ENCODE results near the gene TCHP.

The TCHP gene

GRCh38 chr12:109951751-109952150 is 51.7 kb downstream of the TCHP start:
- no peaks in the 10 kb centered on the region for H3K9me3 Mint-ChIP-seq
- DNase-seq (ENCODE audit: low spot score in 2 of 2) (no peak), ATAC-seq (no peak)
- peaks cover 32% of the 10 kb centered on the region for H3K4me1 Mint-ChIP-seq
- H3K27ac Mint-ChIP-seq, result peak overlapping the region; percentile 23
- H3K4me3 Mint-ChIP-seq, result no peak overlapping the region
- peaks cover 98% of the 10 kb centered on the region for H3K36me3 Mint-ChIP-seq

GRCh38 chr12:109952160-109952858 is 52.2 kb downstream of the TCHP start:
- Mint-ChIP-seq H3K4me3 (no peak overlapping the region), H3K36me3 (peaks cover 98% of the 10 kb centered on the region), H3K9me3 (no peaks in the 10 kb centered on the region), H3K27ac (peak overlapping the region; percentile 89), H3K4me1 (peaks cover 27% of the 10 kb centered on the region)
- ATAC-seq (peak; percentile 65), DNase-seq (ENCODE audit: low spot score in 2 of 2) (no peak)

DNA sequence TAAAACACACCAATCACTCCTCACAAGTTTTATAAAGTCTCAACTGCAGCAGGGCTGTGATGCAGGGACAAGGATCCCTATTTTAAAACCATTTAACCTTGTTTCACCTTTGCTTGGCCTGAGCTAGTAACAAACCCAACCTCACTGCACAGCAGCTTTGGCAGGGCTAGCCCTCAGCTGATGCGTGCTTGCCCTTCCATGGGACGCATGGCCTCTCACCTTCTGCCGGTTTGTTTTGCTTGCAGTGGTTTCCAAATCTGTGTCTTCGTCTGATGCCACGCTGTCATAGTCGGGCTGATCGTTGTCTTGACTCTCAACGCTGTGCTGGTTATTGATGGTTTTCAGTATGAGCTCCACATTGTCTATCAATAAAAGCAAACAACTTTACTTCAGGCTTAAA is 52.8 kb downstream of the TCHP start:
- no peak for DNase-seq (ENCODE audit: low spot score in 2 of 2)
- Mint-ChIP-seq H3K36me3 (peaks cover 98% of the 10 kb centered on the region), H3K27ac (peak overlapping the region; percentile 89), H3K9me3 (no peaks in the 10 kb centered on the region), H3K4me1 (peaks cover 22% of the 10 kb centered on the region), H3K4me3 (no peak overlapping the region)
- no peak for ATAC-seq

GRCh38 chr12:109953656-109954055 is 53.6 kb downstream of the TCHP start:
- H3K36me3 Mint-ChIP-seq, result peaks cover 98% of the 10 kb centered on the region
- peaks cover 15% of the 10 kb centered on the region for H3K4me1 Mint-ChIP-seq
- H3K27ac Mint-ChIP-seq, result peak overlapping the region; percentile 89
- no peak overlapping the region for H3K4me3 Mint-ChIP-seq
- H3K9me3 Mint-ChIP-seq, result no peaks in the 10 kb centered on the region
- ATAC-seq (no peak), DNase-seq (ENCODE audit: low spot score in 2 of 2) (no peak)

DNA sequence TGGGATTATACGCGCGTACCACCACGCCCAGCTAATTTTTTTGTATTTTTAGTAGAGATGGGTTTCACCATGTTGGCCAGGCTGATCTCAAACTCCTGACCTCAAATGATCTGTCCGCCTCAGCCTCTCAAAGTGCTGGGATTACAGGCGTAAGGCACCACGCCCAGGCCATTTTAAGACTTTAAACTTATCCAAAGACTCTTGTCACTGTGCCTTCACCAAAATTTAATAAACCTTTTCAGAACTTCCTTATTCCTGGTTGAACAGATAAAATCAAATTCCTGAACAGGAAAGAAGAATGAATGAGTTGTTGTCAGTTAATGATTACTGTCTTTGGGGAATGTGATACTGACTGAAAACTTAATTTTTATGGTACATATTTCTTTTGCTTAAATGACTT is 58.3 kb downstream of the TCHP start:
- ATAC-seq, result no peak
- Mint-ChIP-seq H3K36me3 (peaks cover 98% of the 10 kb centered on the region), H3K27ac (no peak overlapping the region)

DNA sequence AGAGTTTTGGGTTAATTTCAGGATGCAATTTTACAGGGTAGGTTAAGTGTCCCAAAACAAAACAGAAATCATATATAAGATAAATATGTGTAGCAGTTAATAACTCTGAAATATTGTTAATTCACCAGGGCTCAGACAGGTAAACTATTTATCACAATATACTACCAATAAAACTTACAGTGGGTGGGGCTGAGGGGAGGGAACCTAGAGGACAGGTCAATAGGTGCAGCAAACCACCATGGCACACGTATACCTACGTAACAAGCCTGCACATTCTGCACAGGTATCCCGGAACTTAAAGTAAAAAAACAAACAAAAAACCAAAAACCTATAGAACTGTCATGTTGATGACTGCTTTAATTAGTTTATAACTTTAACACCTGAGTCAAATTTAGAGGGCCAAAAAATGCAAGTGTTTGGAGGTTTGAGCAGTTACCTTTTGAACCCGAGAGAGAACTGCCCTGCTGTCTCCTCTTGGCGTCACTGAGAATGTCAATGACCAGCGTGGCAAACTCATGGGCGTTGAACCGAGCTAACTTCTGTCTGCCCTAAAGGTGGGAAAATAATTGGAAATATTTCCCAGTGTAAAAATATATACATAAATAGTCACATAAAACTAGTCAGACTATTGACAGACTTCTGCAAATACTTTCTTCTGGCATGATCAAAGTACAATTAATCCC is 59.5 kb downstream of the TCHP start:
- no peak for ATAC-seq
- Mint-ChIP-seq H3K9me3 (no peaks in the 10 kb centered on the region), H3K4me1 (peaks cover 6% of the 10 kb centered on the region), H3K4me3 (no peak overlapping the region), H3K36me3 (peaks cover 96% of the 10 kb centered on the region), H3K27ac (no peak overlapping the region)
- DNase-seq (ENCODE audit: low spot score in 2 of 2), result no peak

More for the DNA sequence above, 58.3 kb downstream of the TCHP start:
- Mint-ChIP-seq H3K9me3 (no peaks in the 10 kb centered on the region), H3K4me1 (peaks cover 5% of the 10 kb centered on the region), H3K4me3 (no peak overlapping the region)
- no peak for DNase-seq (ENCODE audit: low spot score in 2 of 2)

DNA sequence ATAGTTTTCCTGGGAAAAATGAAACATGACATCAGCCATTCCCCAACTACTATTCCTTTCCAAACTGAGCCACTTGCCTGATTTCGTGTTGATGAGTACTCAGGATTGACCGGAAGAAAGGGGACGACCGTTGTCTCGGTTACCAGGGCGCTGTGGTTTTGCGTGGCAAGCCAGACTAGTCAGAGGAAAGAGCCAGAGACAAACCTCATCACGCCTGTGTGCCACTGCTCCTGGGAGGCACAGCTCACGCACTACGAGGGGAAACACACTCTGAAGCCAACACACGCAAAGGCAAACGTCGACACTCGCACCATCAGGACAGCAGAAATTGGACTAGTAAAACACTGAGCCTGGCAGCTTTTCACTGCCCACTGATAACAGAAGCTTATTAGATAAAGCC is 61.1 kb downstream of the TCHP start:
- Mint-ChIP-seq H3K36me3 (peaks cover 98% of the 10 kb centered on the region), H3K4me1 (peaks cover 7% of the 10 kb centered on the region), H3K27ac (peak overlapping the region; percentile 48), H3K9me3 (no peaks in the 10 kb centered on the region), H3K4me3 (no peak overlapping the region)
- ATAC-seq (no peak), DNase-seq (ENCODE audit: low spot score in 2 of 2) (no peak)

- DNase-seq (ENCODE audit: low spot score in 2 of 2) (no peak), ATAC-seq (no peak)
- Mint-ChIP-seq H3K27ac (peak overlapping the region; percentile 48), H3K4me3 (no peak overlapping the region), H3K4me1 (peaks cover 11% of the 10 kb centered on the region), H3K36me3 (peaks cover 98% of the 10 kb centered on the region), H3K9me3 (no peaks in the 10 kb centered on the region)
Observed at GRCh38 chr12:109961612-109962011, 61.5 kb downstream of the TCHP start.

- no peak overlapping the region for H3K27ac Mint-ChIP-seq
- no peaks in the 10 kb centered on the region for H3K9me3 Mint-ChIP-seq
- H3K4me3 Mint-ChIP-seq, result no peak overlapping the region
- DNase-seq (ENCODE audit: low spot score in 2 of 2) (no peak), ATAC-seq (no peak)
- peaks cover 13% of the 10 kb centered on the region for H3K4me1 Mint-ChIP-seq
- peaks cover 98% of the 10 kb centered on the region for H3K36me3 Mint-ChIP-seq
Observed at GRCh38 chr12:109962398-109962797, 62.3 kb downstream of the TCHP start.

DNA sequence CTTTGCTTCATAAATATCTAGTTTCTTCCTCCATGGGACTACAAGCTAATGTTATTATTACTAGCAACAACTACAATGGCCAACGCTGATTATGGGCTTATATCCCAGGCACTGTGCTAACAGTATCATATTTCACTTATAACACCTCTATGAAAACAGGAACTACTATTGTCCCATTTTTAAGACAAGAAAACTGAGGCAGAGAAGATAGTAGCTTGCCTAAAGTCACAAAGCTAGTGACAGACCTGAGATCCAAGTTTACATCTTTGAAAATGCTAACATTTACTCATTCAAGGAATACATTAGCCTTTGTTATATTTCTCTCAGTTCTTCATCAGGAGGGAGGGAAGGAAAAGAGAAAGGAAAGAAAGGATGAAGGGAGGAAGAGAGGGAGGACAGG is 63.3 kb downstream of the TCHP start:
- Mint-ChIP-seq H3K36me3 (peaks cover 98% of the 10 kb centered on the region), H3K27ac (peak overlapping the region; percentile 77), H3K4me3 (no peak overlapping the region), H3K9me3 (no peaks in the 10 kb centered on the region), H3K4me1 (peaks cover 22% of the 10 kb centered on the region)
- no peak for DNase-seq (ENCODE audit: low spot score in 2 of 2)
- ATAC-seq, result no peak

- peaks cover 98% of the 10 kb centered on the region for H3K36me3 Mint-ChIP-seq
- peaks cover 23% of the 10 kb centered on the region for H3K4me1 Mint-ChIP-seq
- ATAC-seq (no peak), DNase-seq (ENCODE audit: low spot score in 2 of 2) (no peak)
- no peaks in the 10 kb centered on the region for H3K9me3 Mint-ChIP-seq
- H3K4me3 Mint-ChIP-seq, result no peak overlapping the region
- peak overlapping the region; percentile 77 for H3K27ac Mint-ChIP-seq
Observed at GRCh38 chr12:109963743-109964429, 63.8 kb downstream of the TCHP start.

DNA sequence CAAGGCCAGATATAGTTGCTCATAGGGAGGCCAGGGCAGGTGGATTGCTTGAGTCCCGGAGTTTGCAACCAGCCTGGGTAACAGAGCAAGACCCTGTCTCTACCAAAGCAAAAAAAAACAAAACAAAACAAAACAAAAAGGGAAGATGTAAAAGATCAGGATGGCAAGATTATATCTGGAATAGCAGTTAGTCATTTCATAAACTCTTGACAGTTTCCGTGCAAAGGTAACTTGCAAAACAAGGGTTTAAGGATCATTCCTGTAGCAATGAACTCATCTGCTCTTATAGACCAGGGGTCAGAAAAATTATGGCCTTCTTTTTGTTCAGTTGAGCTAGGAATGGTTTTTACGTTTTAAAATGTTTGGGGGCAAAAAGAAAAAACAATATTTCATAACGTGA is 66.5 kb downstream of the TCHP start:
- peaks cover 98% of the 10 kb centered on the region for H3K36me3 Mint-ChIP-seq
- ATAC-seq, result no peak
- H3K27ac Mint-ChIP-seq, result no peak overlapping the region

DNA sequence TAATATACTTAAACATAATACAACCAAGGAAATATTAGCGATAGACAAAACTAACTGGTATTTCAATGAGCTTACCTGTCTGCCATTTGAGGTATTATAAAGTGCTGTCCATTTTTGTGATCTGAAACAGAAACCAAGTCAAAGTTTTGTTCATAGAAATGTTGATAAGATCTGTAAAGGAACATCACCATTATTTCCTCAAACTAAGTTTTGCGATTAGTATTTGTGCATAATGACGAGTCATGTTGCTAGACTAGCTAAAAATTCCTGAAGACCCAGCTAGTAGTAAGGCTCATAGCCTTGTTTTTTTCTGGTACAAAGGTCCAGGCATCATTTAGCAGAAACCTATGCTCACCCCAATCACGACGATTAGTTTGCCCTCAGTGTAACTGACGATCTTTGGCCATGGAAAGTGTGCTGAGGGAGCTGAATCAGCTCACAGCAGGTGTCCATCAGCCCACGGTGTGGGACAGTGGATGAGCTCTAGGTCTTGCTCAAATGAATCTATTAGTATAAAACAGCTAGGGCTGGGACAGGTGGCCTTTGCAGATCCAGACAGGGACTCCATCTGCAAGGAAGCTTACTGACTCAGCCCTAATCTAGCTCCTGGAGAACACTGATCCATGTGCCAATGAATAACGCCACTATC is 67.4 kb downstream of the TCHP start:
- Mint-ChIP-seq H3K9me3 (no peaks in the 10 kb centered on the region), H3K4me3 (peak overlapping the region; percentile 31), H3K36me3 (peaks cover 97% of the 10 kb centered on the region), H3K27ac (peak overlapping the region; percentile 89), H3K4me1 (peaks cover 23% of the 10 kb centered on the region)
- ATAC-seq (peak; percentile 68), DNase-seq (ENCODE audit: low spot score in 2 of 2) (no peak)

More for the DNA sequence above, 66.5 kb downstream of the TCHP start:
- Mint-ChIP-seq H3K4me1 (peaks cover 23% of the 10 kb centered on the region), H3K4me3 (no peak overlapping the region), H3K9me3 (no peaks in the 10 kb centered on the region)
- no peak for DNase-seq (ENCODE audit: low spot score in 2 of 2)

Measured in stimulated activated effector memory CD8-positive, alpha-beta T cell treated with anti-CD3 and anti-CD28 coated beads, Interleukin-12 subunit alpha, Interleukin-12 subunit beta, amount 100 ng/mL, for 72 hours (primary cell).